Panc1 (cell line): ENCODE results near the gene PTEN. TPM values are rescaled to one million over a fixed set of nuclear protein-coding genes. Genes with fewer than 3 reads are reported as not detected.

Source experiments
- ATAC-seq: fragments of 200-7000 bp; cut with Tn5 transposase; 2 replicates; pipeline ENCODE4 v1.9.1; 2020; ENCODE audit warnings: mild to moderate bottlenecking, moderate library complexity
- BruUV-seq: library from RNA; stranded (reverse); fragments of 400-500 nt; replicated peaks from 2 replicates; lab custom pipeline; 2021; lab: Mats Ljungman, UMichigan
- CTCF ChIA-PET: fragments of 300-600 bp; sonication (Branson Sonifier 250); formaldehyde crosslinking; loops from one replicate; lab custom pipeline; 2022; ENCODE audit warnings: antibody characterized with exemption; lab: Charles Lee
- POLR2A ChIA-PET: fragments of 300-600 bp; sonication (Branson Sonifier 250); formaldehyde crosslinking; loops from one replicate; lab custom pipeline; 2022; ENCODE audit warnings: antibody characterized with exemption; lab: Charles Lee
- DNase-seq: peaks from one replicate; pipeline ENCODE4 v3.0.0-alpha.2; 2010; ENCODE audit warnings: low read depth, low spot score
- H3K27ac ChIP-seq: 2 replicates; pipeline ENCODE4 v1.5.1; 2011; ENCODE audit warnings: mild to moderate bottlenecking, low read length, inconsistent platforms
- H3K27me3 ChIP-seq: fragments of 200-500 bp; sonication (Bioruptor generic); 2 replicates; pipeline ENCODE4 v1.6.0; 2014; ENCODE audit warnings: low read length, inconsistent platforms; ENCODE audit not compliant: control insufficient read depth, insufficient read depth
- H3K36me3 ChIP-seq: fragments of 200-500 bp; sonication (Bioruptor generic); 2 replicates; pipeline ENCODE4 v1.5.1; 2014; ENCODE audit warnings: inconsistent platforms, mild to moderate bottlenecking, low read length, moderate library complexity; ENCODE audit not compliant: control insufficient read depth, insufficient read depth
- H3K4me1 ChIP-seq: 2 replicates; pipeline ENCODE4 v1.5.1; 2011; ENCODE audit warnings: inconsistent platforms, mild to moderate bottlenecking, low read length, moderate library complexity; ENCODE audit not compliant: control insufficient read depth, insufficient read depth
- H3K4me3 ChIP-seq, 2 experiments: 2 replicates each; pipeline ENCODE4 v1.5.1; 2011 to 2012; ENCODE audit warnings: low read depth in 2 of 2, low read length in 2 of 2, mild to moderate bottlenecking in 2 of 2, inconsistent platforms in 1 of 2, moderate library complexity in 1 of 2
- H3K9me3 ChIP-seq: fragments of 200-500 bp; sonication (Bioruptor generic); 2 replicates; pipeline ENCODE4 v1.5.1; 2014; ENCODE audit warnings: low read depth, mild to moderate bottlenecking, inconsistent platforms, low read length, moderate library complexity; ENCODE audit not compliant: control insufficient read depth, insufficient read depth
- CTCF ChIP-seq: fragments of 450-650 bp; IDR thresholded peaks from 2 replicates; pipeline ENCODE4 v1.5.1; 2017; ENCODE audit warnings: mild to moderate bottlenecking
- POLR2AphosphoS5 ChIP-seq: IDR thresholded peaks from 2 replicates; pipeline ENCODE4 v1.6.1; 2012; ENCODE audit warnings: mild to moderate bottlenecking, low read depth, low read length, moderate library complexity
- REST ChIP-seq, 2 experiments: IDR thresholded peaks; 2 replicates each; pipeline ENCODE4 v1.6.1; 2011 to 2012; ENCODE audit warnings: low read depth in 2 of 2, control low read depth in 1 of 2, low read length in 1 of 2, mild to moderate bottlenecking in 1 of 2, moderate library complexity in 1 of 2; ENCODE audit not compliant: insufficient read depth in 1 of 2
- SIN3A ChIP-seq: IDR thresholded peaks from 2 replicates; pipeline ENCODE4 v1.6.1; 2012; ENCODE audit warnings: low read depth, mild to moderate bottlenecking, low read length, moderate library complexity, borderline replicate concordance; ENCODE audit not compliant: insufficient read depth
- TCF7L2 ChIP-seq: IDR thresholded peaks from 2 replicates; pipeline ENCODE4 v1.6.1; 2011; ENCODE audit warnings: mild to moderate bottlenecking, low read depth, low read length, inconsistent platforms
- in situ Hi-C: cut with HindIII; loops from 2 replicates; pipeline ENCODE4 v1.10.0; 2016; ENCODE audit warnings: low sequenced_read_pairs, low pct_unique_long_range_greater_than_20kb
- intact Hi-C: fragments of 100-400 bp; cut with micrococcal nuclease; formaldehyde crosslinking; loops from one replicate; pipeline ENCODE4 v1.10.0; 2022; ENCODE audit not compliant: unreplicated experiment
- total RNA-seq: library from RNA; stranded (reverse); gene quantifications from one replicate; pipeline ENCODE4 v1.2.1, GENCODE V29; 2021; ENCODE audit not compliant: unreplicated experiment

PTEN gene
- total RNA-seq, 1 experiment from 2014 or later: 88.9 TPM

GRCh38 chr10:87873656-87874055, 10.2 kb downstream of the PTEN start:
- 0 out of 2 replicates have a peak, but pooled peaks cover 3% of the 10 kb centered on the region for H3K36me3 ChIP-seq
- no peak for ATAC-seq
- H3K4me3 ChIP-seq: no peak overlapping the region
- in situ Hi-C loops: no loop called here
- H3K4me1 ChIP-seq: peaks cover 11% of the 10 kb centered on the region; the same call in 1 of the 2 replicates
- no peak overlapping the region for H3K27ac ChIP-seq
- ChIA-PET CTCF (no interaction called here), POLR2A (interaction anchor here (0.5 kb wide), 1 partner anchor 33 kb away, joined by 6 read pairs; no protein-coding TSS in a partner anchor)
- TF ChIP-seq POLR2AphosphoS5 (no peak), REST (IDR thresholded peaks at IDR 0.05; ENCODE audit: insufficient read depth in 1 of 2, low read depth in 2 of 2, low read length in 1 of 2) (no peak), TCF7L2 (no peak), CTCF (no peak), SIN3A (no peak)
- H3K9me3 ChIP-seq: no peaks in the 10 kb centered on the region
- BruUV-seq: no TSS peak
- H3K27me3 ChIP-seq: no peaks in the 10 kb centered on the region
- intact Hi-C loops: no loop called here
- DNase-seq: no peak

- intact Hi-C loops: no loop called here
- ATAC-seq: no peak
- no TSS peak for BruUV-seq
- ChIA-PET CTCF (no interaction called here), POLR2A (no interaction called here)
- H3K4me3 ChIP-seq: no peak overlapping the region
- no peaks in the 10 kb centered on the region for H3K27me3 ChIP-seq
- DNase-seq: no peak
- TF ChIP-seq SIN3A (no peak), CTCF (no peak), POLR2AphosphoS5 (no peak), REST (IDR thresholded peaks at IDR 0.05; ENCODE audit: insufficient read depth in 1 of 2, low read depth in 2 of 2, low read length in 1 of 2) (no peak), TCF7L2 (no peak)
- no peak overlapping the region for H3K27ac ChIP-seq
- in situ Hi-C loops: no loop called here
- peaks cover under 1% of the 10 kb centered on the region; the same call in 1 of the 2 replicates for H3K4me1 ChIP-seq
- H3K9me3 ChIP-seq: no peaks in the 10 kb centered on the region
- H3K36me3 ChIP-seq: 0 out of 2 replicates have a peak, but pooled peaks cover 3% of the 10 kb centered on the region
These were observed 12.6 kb downstream of the PTEN start for GRCh38 chr10:87875929-87876571.
